NCI-H2196 treated with DMSO at 0.1 percent for 48 hours (cell line): ENCODE data around the gene PTPRO.

ENCODE experiments used
- DNase-seq: peaks from one replicate; lab custom pipeline; 2025; ENCODE audit not compliant: unreplicated experiment; lab: John Stamatoyannopoulos, UW

PTPRO gene

GRCh38 chr12:15346488-15346887, 24.2 kb downstream of the PTPRO start:
- no peak for DNase-seq

- DNase-seq = no peak
Observed at GRCh38 chr12:15350643-15351042, 28.3 kb downstream of the PTPRO start.

- DNase-seq = no peak
Observed at GRCh38 chr12:15355766-15356165, 33.5 kb downstream of the PTPRO start.

- no peak for DNase-seq
Observed at GRCh38 chr12:15356951-15357364, 34.6 kb downstream of the PTPRO start.

GRCh38 chr12:15364221-15365160, 42.2 kb downstream of the PTPRO start:
- DNase-seq = no peak

GRCh38 chr12:15368812-15369211, 46.5 kb downstream of the PTPRO start:
- no peak for DNase-seq

GRCh38 chr12:15372352-15372751, 50.0 kb downstream of the PTPRO start:
- no peak for DNase-seq

- no peak for DNase-seq
Observed at GRCh38 chr12:15387772-15388171, 65.5 kb downstream of the PTPRO start.

- no peak for DNase-seq
Observed at GRCh38 chr12:15389561-15389960, 67.3 kb downstream of the PTPRO start.

- DNase-seq = no peak
Observed at GRCh38 chr12:15393037-15393436, 70.7 kb downstream of the PTPRO start.

GRCh38 chr12:15393995-15394394, 71.7 kb downstream of the PTPRO start:
- no peak for DNase-seq

- no peak for DNase-seq
Observed at GRCh38 chr12:15404485-15404884, 82.2 kb downstream of the PTPRO start.

GRCh38 chr12:15405606-15406005, 83.3 kb downstream of the PTPRO start:
- DNase-seq = no peak

GRCh38 chr12:15407025-15407424, 84.7 kb downstream of the PTPRO start:
- no peak for DNase-seq

- DNase-seq = no peak
Observed at GRCh38 chr12:15411842-15412241, 89.5 kb downstream of the PTPRO start.

GRCh38 chr12:15417691-15418090, 95.4 kb downstream of the PTPRO start:
- no peak for DNase-seq

- no peak for DNase-seq
Observed at GRCh38 chr12:15423629-15424028, 101.3 kb downstream of the PTPRO start.

GRCh38 chr12:15427913-15428312, 105.6 kb downstream of the PTPRO start:
- DNase-seq = no peak

- DNase-seq = no peak
Observed at GRCh38 chr12:15428632-15429031, 106.3 kb downstream of the PTPRO start.

GRCh38 chr12:15429262-15429661, 107.0 kb downstream of the PTPRO start:
- no peak for DNase-seq

GRCh38 chr12:15435597-15435996, 113.3 kb downstream of the PTPRO start:
- no peak for DNase-seq

GRCh38 chr12:15439459-15439858, 117.2 kb downstream of the PTPRO start:
- DNase-seq = no peak

- DNase-seq = no peak
Observed at GRCh38 chr12:15443050-15443449, 120.7 kb downstream of the PTPRO start.
